DMS79 treated with DMSO at 0.1 percent for 48 hours (cell line): ENCODE measurements around the gene POU2F3.

Experiments used
- DNase-seq: peaks from one replicate; lab custom pipeline; 2025; lab: John Stamatoyannopoulos, UW

The POU2F3 gene

GRCh38 chr11:120318906-120319305 lies 79.0 kb downstream of the POU2F3 start:
- no peak for DNase-seq

- peak; percentile 84 for DNase-seq
These were observed 85.2 kb downstream of the POU2F3 start, which contains the start of gene TLCD5 for GRCh38 chr11:120324932-120325810. Gene TLCD5, plus strand, starts transcription at chr11:120325299. Its CDS starts 2,143 bp downstream, at chr11:120327442.

GRCh38 chr11:120326228-120326627 lies 86.3 kb downstream of the POU2F3 start:
- no peak for DNase-seq

GRCh38 chr11:120326845-120327281 lies 86.9 kb downstream of the POU2F3 start:
- DNase-seq, result no peak

- DNase-seq, result no peak
These were observed 87.4 kb downstream of the POU2F3 start for GRCh38 chr11:120327311-120327710.

GRCh38 chr11:120329556-120329955 lies 89.6 kb downstream of the POU2F3 start:
- DNase-seq, result no peak

GRCh38 chr11:120330045-120330444 lies 90.1 kb downstream of the POU2F3 start:
- DNase-seq, result no peak

GRCh38 chr11:120331301-120331996 lies 91.5 kb downstream of the POU2F3 start:
- DNase-seq, result no peak

GRCh38 chr11:120332822-120333716 lies 93.1 kb downstream of the POU2F3 start:
- DNase-seq, result no peak

- no peak for DNase-seq
These were observed 93.9 kb downstream of the POU2F3 start for GRCh38 chr11:120333801-120334200.

GRCh38 chr11:120334332-120334731 lies 94.4 kb downstream of the POU2F3 start:
- DNase-seq, result no peak

GRCh38 chr11:120334894-120335462 lies 95.0 kb downstream of the POU2F3 start:
- peak; percentile 97 for DNase-seq

- peak; percentile 86 for DNase-seq
These were observed 95.6 kb downstream of the POU2F3 start for GRCh38 chr11:120335556-120335907.

- peak; percentile 92 for DNase-seq
These were observed 96.1 kb downstream of the POU2F3 start, which contains the start of gene ARHGEF12 for GRCh38 chr11:120335908-120336640. Gene ARHGEF12, plus strand, starts transcription at chr11:120336413. Its CDS starts 831 bp downstream, at chr11:120337244.

GRCh38 chr11:120336641-120337354 lies 96.9 kb downstream of the POU2F3 start:
- DNase-seq, result peak; percentile 49

- DNase-seq, result peak; percentile 72
These were observed 97.6 kb downstream of the POU2F3 start for GRCh38 chr11:120337355-120338106.

- no peak for DNase-seq
These were observed 98.4 kb downstream of the POU2F3 start for GRCh38 chr11:120338107-120338933.

GRCh38 chr11:120339394-120339890 lies 99.5 kb downstream of the POU2F3 start:
- DNase-seq, result peak; percentile 32
